GM12878 (cell line): ENCODE data around the gene RARRES1. TPM values are rescaled to one million over a fixed set of nuclear protein-coding genes. Genes with fewer than 3 reads are reported as not detected.

Experiments
- ATAC-seq: fragments of 200-7000 bp; cut with Tn5 transposase; 3 replicates; pipeline ENCODE4 v1.9.1; 2020; ENCODE audit warnings: mild to moderate bottlenecking, moderate library complexity
- BruUV-seq: library from RNA; stranded (reverse); fragments of 400-500 nt; replicated peaks from 2 replicates; lab custom pipeline; 2021; lab: Mats Ljungman, UMichigan
- CTCF ChIA-PET: fragments of 300-600 bp; sonication (Branson Sonifier 250); formaldehyde crosslinking; extraction: SDS; loops from one replicate; lab custom pipeline; 2021; ENCODE audit warnings: inconsistent platforms; lab: Yijun Ruan, JAX
- POLR2A ChIA-PET: fragments of 350-600 bp; formaldehyde crosslinking; extraction: SDS; loops from one replicate; lab custom pipeline; 2021; ENCODE audit warnings: inconsistent platforms; lab: Charles Lee
- RAD21 ChIA-PET: fragments of 300-600 bp; sonication (Branson Sonifier 250); formaldehyde crosslinking; loops from one replicate; lab custom pipeline; 2023; ENCODE audit warnings: antibody characterized with exemption; ENCODE audit not compliant: unreplicated experiment; lab: Charles Lee
- SMC1A ChIA-PET: fragments of 300-600 bp; sonication (Branson Sonifier 250); formaldehyde crosslinking; loops from one replicate; lab custom pipeline; 2023; ENCODE audit not compliant: unreplicated experiment, uncharacterized antibody; lab: Charles Lee
- DNase-seq: peaks from one replicate; pipeline ENCODE4 v3.0.0-alpha.2; 2011; ENCODE audit warnings: low read depth, low spot score
- FAIRE-seq: peaks from 3 replicates; lab custom pipeline; 2011; peaks lifted over from hg19 to GRCh38; lab: Jason Lieb, UNC
- H2AFZ ChIP-seq: 2 replicates; pipeline ENCODE4 v1.6.0; 2011; ENCODE audit warnings: low read depth, low read length, control low read depth; ENCODE audit not compliant: control insufficient read depth
- H3K27ac ChIP-seq: 2 replicates; pipeline ENCODE4 v1.5.1; 2011; ENCODE audit warnings: control low read depth; ENCODE audit not compliant: control insufficient read depth, insufficient read depth
- H3K27me3 ChIP-seq, 2 experiments: replicated peaks in 1 of 2; 2 replicates each; pipeline versions ENCODE4 v1.6.0 to v1.6.1; 2011; ENCODE audit warnings: low read length in 1 of 2; ENCODE audit not compliant: control insufficient read depth in 2 of 2, insufficient read depth in 2 of 2
- H3K36me3 ChIP-seq, 2 experiments: 2 replicates each; pipeline ENCODE4 v1.5.1; 2011; ENCODE audit warnings: low read length in 1 of 2; ENCODE audit not compliant: control insufficient read depth in 2 of 2, insufficient read depth in 2 of 2
- H3K4me1 ChIP-seq: 2 replicates; pipeline ENCODE4 v1.6.1; 2011; ENCODE audit warnings: mild to moderate bottlenecking, low read length, moderate library complexity, mixed read lengths; ENCODE audit not compliant: control insufficient read depth, insufficient read depth
- H3K4me2 ChIP-seq: 2 replicates; pipeline ENCODE4 v1.6.0; 2011; ENCODE audit warnings: control low read depth; ENCODE audit not compliant: control insufficient read depth, insufficient read depth
- H3K4me3 ChIP-seq: fragments of 200-600 bp; sonication (generic); 2 replicates; pipeline ENCODE4 v1.5.1; 2016
- H3K79me2 ChIP-seq: 2 replicates; pipeline ENCODE4 v1.6.0; 2011; ENCODE audit warnings: low read length; ENCODE audit not compliant: control insufficient read depth, insufficient read depth
- H3K9ac ChIP-seq: 2 replicates; pipeline ENCODE4 v1.8.0; 2011; ENCODE audit warnings: low read length, control low read depth, mixed read lengths; ENCODE audit not compliant: control insufficient read depth, insufficient read depth
- H3K9me3 ChIP-seq: replicated peaks from 3 replicates; pipeline ENCODE4 v1.5.1; 2011; ENCODE audit warnings: mild to moderate bottlenecking, low read length; ENCODE audit not compliant: control insufficient read depth, insufficient read depth
- H4K20me1 ChIP-seq: 2 replicates; pipeline ENCODE4 v1.6.0; 2011; ENCODE audit not compliant: control insufficient read depth, insufficient read depth
- ASH2L ChIP-seq: fragments of 300-600, 200-600 bp; sonication (generic); IDR thresholded peaks from 2 replicates; pipeline ENCODE4 v1.6.1; 2017; ENCODE audit warnings: low read depth, mild to moderate bottlenecking, borderline replicate concordance
- CBFB ChIP-seq: IDR thresholded peaks from 2 replicates; pipeline ENCODE4 v1.6.1; 2016; ENCODE audit warnings: antibody characterized with exemption, low read depth
- CEBPB ChIP-seq, 2 experiments: fragments of 150-350 bp in 1 of 2; IDR thresholded peaks; 2 replicates each; pipeline ENCODE4 v1.6.1; 2012 to 2014; ENCODE audit warnings: low read depth in 2 of 2, low read length in 2 of 2, borderline replicate concordance in 1 of 2, inconsistent platforms in 1 of 2
- CHD2 ChIP-seq: IDR thresholded peaks from 2 replicates; pipeline ENCODE4 v1.6.1; 2011; ENCODE audit warnings: low read depth, low read length, improper control_type of control experiment, borderline replicate concordance
- E2F8 ChIP-seq: fragments of 450-650 bp; IDR thresholded peaks from 2 replicates; pipeline ENCODE4 v1.6.1; 2018; ENCODE audit warnings: mild to moderate bottlenecking, low read depth, moderate library complexity; ENCODE audit not compliant: partially characterized antibody
- FOXK2 ChIP-seq: fragments of 450-650 bp; IDR thresholded peaks from 2 replicates; pipeline ENCODE4 v1.6.1; 2017; ENCODE audit warnings: mild to moderate bottlenecking, moderate library complexity
- FOXM1 ChIP-seq: IDR thresholded peaks from 2 replicates; pipeline ENCODE4 v1.6.1; 2012; ENCODE audit warnings: low read depth, mild to moderate bottlenecking, inconsistent platforms, low read length, moderate library complexity
- MTA2 ChIP-seq: fragments of 450-650 bp; IDR thresholded peaks from 2 replicates; pipeline ENCODE4 v1.6.1; 2016; ENCODE audit warnings: low read depth, mild to moderate bottlenecking, moderate library complexity
- POLR2AphosphoS2 ChIP-seq: IDR thresholded peaks from 2 replicates; pipeline ENCODE4 v1.6.1; 2011; ENCODE audit warnings: low read depth, mild to moderate bottlenecking, low read length, improper control_type of control experiment, moderate library complexity
- RUNX3 ChIP-seq: IDR thresholded peaks from 2 replicates; pipeline ENCODE4 v1.6.1; 2012; ENCODE audit warnings: low read length, inconsistent platforms
- SMC3 ChIP-seq: IDR thresholded peaks from 2 replicates; pipeline ENCODE4 v1.6.1; 2011; ENCODE audit warnings: low read length, improper control_type of control experiment, borderline replicate concordance
- STAT1 ChIP-seq: fragments of 450-650 bp; conservative IDR thresholded peaks from 2 replicates; pipeline ENCODE4 v1.6.1; 2014; ENCODE audit warnings: antibody characterized with exemption, mild to moderate bottlenecking
- ZBTB11 ChIP-seq: fragments of 450-650 bp; formaldehyde crosslinking; IDR thresholded peaks from 2 replicates; pipeline ENCODE4 v1.5.0; 2022; ENCODE audit warnings: mild to moderate bottlenecking, missing genetic modification characterization
- ZBTB40 ChIP-seq: fragments of 450-650 bp; IDR thresholded peaks from 2 replicates; pipeline ENCODE4 v1.6.1; 2016; ENCODE audit warnings: mild to moderate bottlenecking, moderate library complexity, borderline replicate concordance
- WGBS: methylation state at CpG from one replicate; pipeline ENCODE4 v1.1.6; 2016; ENCODE audit warnings: low lambda C conversion rate; ENCODE audit not compliant: insufficient replicate concordance, insufficient coverage; ENCODE audit errors: missing lambda C conversion rate; 5-methylcytosine and 5-hydroxymethylcytosine counted together
- in situ Hi-C: fragments of 300-500 bp; cut with MboI; formaldehyde crosslinking; loops from 9 replicates; pipeline ENCODE4 v1.14.3; 2018; ENCODE audit warnings: mixed read lengths
- intact Hi-C: fragments of 100-400 bp; cut with micrococcal nuclease; formaldehyde crosslinking; loops from one replicate; pipeline ENCODE4 v1.14.2; 2022; ENCODE audit not compliant: unreplicated experiment
- polyA plus RNA-seq, 11 experiments: library from polyadenylated mRNA; depleted of rRNA in 4 of 11; unstranded in 6 of 11; stranded (reverse) in 5 of 11; fragments of >200 nt; fragmentation: Nextera tagmentation in 4 of 11; fragmentation: Illumina TruSeq in 1 of 11; extraction: Ambion mirVana in 4 of 11; extraction: Trizol in 1 of 11; gene quantifications; 1 replicate in 1 of 11; 2 replicates in 10 of 11; pipeline versions ENCODE4 v1.2.1 to v1.2.3, GENCODE V29; 2011 to 2016; ENCODE audit warnings: inconsistent platforms in 2 of 11, missing spikeins in 2 of 11, low read depth in 1 of 11
- total RNA-seq, 4 experiments: library from RNA; depleted of rRNA in 3 of 4; stranded (reverse); fragments of >200 nt in 3 of 4; fragmentation: Illumina TruSeq in 1 of 4; extraction: Trizol in 1 of 4; gene quantifications; 2 replicates each; pipeline versions ENCODE4 v1.2.1 to v1.2.3, GENCODE V29; 2013 to 2021

RARRES1 gene
- total and polyA plus RNA-seq, 10 of the 15 experiments (the other 5 are each of a cell fraction or from before 2014, with no cell fraction given) = 0.02 to 0.83 (median 0.63) TPM; not detected in 7

GRCh38 chr3:158770741-158771350, 38.6 kb upstream of the RARRES1 start:
- in situ Hi-C loops = no loop called here
- no peak overlapping the region for H3K9ac ChIP-seq
- H3K36me3 ChIP-seq = no peaks in the 10 kb centered on the region
- no peak overlapping the region for H3K4me2 ChIP-seq
- CTCF ChIA-PET = no interaction called here
- TF ChIP-seq ZBTB40 (no peak), STAT1 (no peak), E2F8 (no peak), FOXK2 (no peak), MTA2 (no peak), CHD2 (no peak), ASH2L (no peak), RUNX3 (no peak), SMC3 (no peak), ZBTB11 (no peak), FOXM1 (no peak), POLR2AphosphoS2 (no peak), CEBPB (IDR thresholded peaks at IDR 0.05; ENCODE audit: borderline replicate concordance in 1 of 2, low read depth in 2 of 2, low read length in 2 of 2) (no peak), CBFB (no peak)
- BruUV-seq = no TSS peak
- H3K4me1 ChIP-seq = no peaks in the 10 kb centered on the region
- RAD21 ChIA-PET = interaction anchor here (1.0 kb wide), 1 partner anchor 117 kb away, joined by 3 read pairs; no protein-coding TSS in a partner anchor
- no peak overlapping the region for H3K27ac ChIP-seq
- ATAC-seq (no peak), DNase-seq (no peak), FAIRE-seq (no peak)
- POLR2A ChIA-PET = no interaction called here
- no peak overlapping the region for H2AFZ ChIP-seq
- H3K9me3 ChIP-seq = no peaks in the 10 kb centered on the region
- no peak overlapping the region for H3K4me3 ChIP-seq
- 69% methylated on average over 4 of the region's 4 CpGs for WGBS
- intact Hi-C loops = no loop called here
- SMC1A ChIA-PET = interaction anchor here (0.7 kb wide), 1 partner anchor 13 kb away, joined by 3 read pairs; no protein-coding TSS in a partner anchor
- no peaks in the 10 kb centered on the region for H3K27me3 ChIP-seq
- H3K79me2 ChIP-seq = no peaks in the 10 kb centered on the region
- no peaks in the 10 kb centered on the region for H4K20me1 ChIP-seq
